ENCODE measurements around the gene AP2B1. TPM values are rescaled to one million over a fixed set of nuclear protein-coding genes. Genes with fewer than 3 reads are reported as not detected.

Gene AP2B1
- total RNA-seq, 1 experiment from 2014 or later, result 82.7 TPM

- H3K9me3 ChIP-seq (ENCODE audit: low read length), result no peaks in the 10 kb centered on the region
- no peaks in the 10 kb centered on the region for H3K9me2 ChIP-seq (replicated peaks; ENCODE audit: insufficient read depth, low read length)
- H3K9ac ChIP-seq (ENCODE audit: low read length), result no peak overlapping the region
- H3K4me3 ChIP-seq (ENCODE audit: low read length), result no peak overlapping the region
- H3K4me1 ChIP-seq (ENCODE audit: low read length), result peaks cover 12% of the 10 kb centered on the region
- H4K20me1 ChIP-seq (ENCODE audit: insufficient read depth, low read depth, low read length), result no peaks in the 10 kb centered on the region
- no peak for DNase-seq
- peaks cover 16% of the 10 kb centered on the region; the same call in 1 of the 2 replicates for H3K36me3 ChIP-seq (ENCODE audit: insufficient read depth, low read length)
- H3K27ac ChIP-seq (ENCODE audit: low read length), result no peak overlapping the region
- H3K27me3 ChIP-seq (ENCODE audit: low read length), result no peaks in the 10 kb centered on the region
- peaks cover 23% of the 10 kb centered on the region for H3K79me2 ChIP-seq (ENCODE audit: low read length)
- H3K4me2 ChIP-seq (ENCODE audit: low read depth, low read length, poor library complexity, severe bottlenecking), result no peak overlapping the region
- H2AFZ ChIP-seq (ENCODE audit: low read length), result no peak overlapping the region
These were observed 68.2 kb downstream of the AP2B1 start for GRCh38 chr17:35655303-35655702.

- H3K9me3 ChIP-seq (ENCODE audit: low read length), result no peaks in the 10 kb centered on the region
- H3K9me2 ChIP-seq (replicated peaks; ENCODE audit: insufficient read depth, low read length), result no peaks in the 10 kb centered on the region
- peaks cover 8% of the 10 kb centered on the region for H3K4me1 ChIP-seq (ENCODE audit: low read length)
- no peak overlapping the region for H3K9ac ChIP-seq (ENCODE audit: low read length)
- H3K27me3 ChIP-seq (ENCODE audit: low read length), result no peaks in the 10 kb centered on the region
- no peak overlapping the region for H3K4me3 ChIP-seq (ENCODE audit: low read length)
- H4K20me1 ChIP-seq (ENCODE audit: insufficient read depth, low read depth, low read length), result no peaks in the 10 kb centered on the region
- peaks cover 6% of the 10 kb centered on the region; the same call in 1 of the 2 replicates for H3K36me3 ChIP-seq (ENCODE audit: insufficient read depth, low read length)
- H2AFZ ChIP-seq (ENCODE audit: low read length), result no peak overlapping the region
- no peak overlapping the region for H3K27ac ChIP-seq (ENCODE audit: low read length)
- H3K4me2 ChIP-seq (ENCODE audit: low read depth, low read length, poor library complexity, severe bottlenecking), result no peak overlapping the region
- no peak for DNase-seq
- H3K79me2 ChIP-seq (ENCODE audit: low read length), result peaks cover 7% of the 10 kb centered on the region; the same call in 1 of the 2 replicates
These were observed 73.8 kb downstream of the AP2B1 start for GRCh38 chr17:35660902-35661301.

DNA sequence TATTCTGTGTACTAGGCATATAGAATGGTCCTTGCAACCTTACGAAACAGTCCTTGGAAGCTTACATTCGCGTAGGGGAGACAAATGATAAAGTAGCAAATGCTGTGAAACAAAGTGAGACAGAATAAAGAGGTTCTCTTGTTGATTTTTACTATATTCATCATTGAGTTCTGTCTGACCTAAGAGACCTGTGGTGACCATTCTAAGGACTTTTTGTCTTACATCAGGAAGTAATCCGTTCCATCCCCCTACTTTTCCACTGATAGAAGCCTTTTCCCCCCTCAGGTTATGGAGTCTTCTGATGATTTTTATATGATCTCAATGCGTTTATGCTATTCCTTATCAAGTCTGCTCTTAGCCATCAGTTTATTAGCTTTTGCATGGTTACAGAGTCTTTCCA, 77.6 kb downstream of the AP2B1 start:
- Histone ChIP-seq H3K27me3 (ENCODE audit: low read length) (no peaks in the 10 kb centered on the region), H3K4me3 (ENCODE audit: low read length) (no peak overlapping the region), H3K36me3 (ENCODE audit: insufficient read depth, low read length) (no peaks in the 10 kb centered on the region), H2AFZ (ENCODE audit: low read length) (no peak overlapping the region), H3K9ac (ENCODE audit: low read length) (no peak overlapping the region), H3K9me2 (replicated peaks; ENCODE audit: insufficient read depth, low read length) (no peaks in the 10 kb centered on the region), H3K4me1 (ENCODE audit: low read length) (peaks cover 2% of the 10 kb centered on the region), H3K79me2 (ENCODE audit: low read length) (0 out of 2 replicates have a peak, but pooled peaks cover 2% of the 10 kb centered on the region), H3K4me2 (ENCODE audit: low read depth, low read length, poor library complexity, severe bottlenecking) (no peak overlapping the region), H3K27ac (ENCODE audit: low read length) (no peak overlapping the region), H3K9me3 (ENCODE audit: low read length) (no peaks in the 10 kb centered on the region), H4K20me1 (ENCODE audit: insufficient read depth, low read depth, low read length) (no peaks in the 10 kb centered on the region)
- no peak for DNase-seq

DNA sequence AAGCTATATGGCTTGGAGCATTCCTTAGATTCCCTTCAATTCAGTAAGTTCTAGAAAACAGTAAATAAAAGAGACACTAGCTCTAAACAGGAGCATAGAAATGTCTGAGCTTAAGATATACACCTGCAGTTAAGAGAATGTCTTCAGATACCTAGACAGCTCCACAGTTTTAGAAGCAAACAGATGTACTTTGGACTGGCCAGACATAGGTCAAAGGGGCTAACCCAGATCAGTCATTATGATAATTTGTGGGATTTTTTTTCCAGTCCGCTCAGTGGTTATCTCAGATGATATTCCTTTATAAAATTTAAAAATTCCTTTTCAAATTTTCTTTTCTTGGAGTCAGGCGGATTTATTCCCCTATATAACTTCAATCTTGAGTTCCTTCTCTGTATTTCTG, 78.5 kb downstream of the AP2B1 start:
- Histone ChIP-seq H3K79me2 (ENCODE audit: low read length) (0 out of 2 replicates have a peak, but pooled peaks cover 2% of the 10 kb centered on the region), H3K4me3 (ENCODE audit: low read length) (no peak overlapping the region), H3K36me3 (ENCODE audit: insufficient read depth, low read length) (no peaks in the 10 kb centered on the region), H3K27ac (ENCODE audit: low read length) (no peak overlapping the region), H3K9me2 (replicated peaks; ENCODE audit: insufficient read depth, low read length) (no peaks in the 10 kb centered on the region), H3K27me3 (ENCODE audit: low read length) (no peaks in the 10 kb centered on the region), H4K20me1 (ENCODE audit: insufficient read depth, low read depth, low read length) (no peaks in the 10 kb centered on the region), H2AFZ (ENCODE audit: low read length) (no peak overlapping the region), H3K9me3 (ENCODE audit: low read length) (no peaks in the 10 kb centered on the region), H3K9ac (ENCODE audit: low read length) (no peak overlapping the region), H3K4me2 (ENCODE audit: low read depth, low read length, poor library complexity, severe bottlenecking) (no peak overlapping the region), H3K4me1 (ENCODE audit: low read length) (no peaks in the 10 kb centered on the region)
- no peak for DNase-seq

GRCh38 chr17:35666070-35666469, 78.9 kb downstream of the AP2B1 start:
- Histone ChIP-seq H3K4me3 (ENCODE audit: low read length) (no peak overlapping the region), H3K9me2 (replicated peaks; ENCODE audit: insufficient read depth, low read length) (no peaks in the 10 kb centered on the region), H4K20me1 (ENCODE audit: insufficient read depth, low read depth, low read length) (no peaks in the 10 kb centered on the region), H2AFZ (ENCODE audit: low read length) (no peak overlapping the region), H3K36me3 (ENCODE audit: insufficient read depth, low read length) (peaks cover under 1% of the 10 kb centered on the region; the same call in 1 of the 2 replicates), H3K27ac (ENCODE audit: low read length) (no peak overlapping the region), H3K79me2 (ENCODE audit: low read length) (0 out of 2 replicates have a peak, but pooled peaks cover 2% of the 10 kb centered on the region), H3K4me2 (ENCODE audit: low read depth, low read length, poor library complexity, severe bottlenecking) (no peak overlapping the region), H3K27me3 (ENCODE audit: low read length) (no peaks in the 10 kb centered on the region), H3K9ac (ENCODE audit: low read length) (no peak overlapping the region), H3K4me1 (ENCODE audit: low read length) (no peaks in the 10 kb centered on the region), H3K9me3 (ENCODE audit: low read length) (no peaks in the 10 kb centered on the region)
- no peak for DNase-seq

DNA sequence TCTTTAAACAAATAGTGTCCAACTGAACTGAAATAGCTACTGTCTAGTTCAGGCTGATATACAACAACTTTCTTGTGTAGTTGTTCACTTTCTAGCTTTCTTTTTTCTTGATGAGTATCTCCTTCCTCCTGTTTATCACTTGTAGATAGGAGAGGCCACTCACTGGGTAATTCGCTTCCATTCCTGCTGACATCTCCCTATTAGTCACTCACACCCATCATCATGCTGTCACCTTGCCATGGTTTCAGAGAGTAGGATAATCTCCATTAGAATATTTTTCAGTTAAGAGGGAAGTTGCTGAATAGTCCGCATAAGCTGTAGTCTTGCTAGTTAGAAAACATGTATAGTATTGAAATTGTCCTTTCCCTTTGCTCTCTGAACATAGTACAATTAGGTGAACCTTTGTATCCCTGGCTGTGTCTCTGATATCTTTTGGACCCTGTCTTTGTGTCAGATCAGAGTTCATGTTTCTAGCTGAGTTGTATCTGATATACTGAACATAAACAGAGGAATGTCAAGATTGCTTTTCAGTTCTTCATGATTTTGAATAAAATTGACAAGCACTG, 79.9 kb downstream of the AP2B1 start:
- no peak overlapping the region for H3K4me3 ChIP-seq (ENCODE audit: low read length)
- H4K20me1 ChIP-seq (ENCODE audit: insufficient read depth, low read depth, low read length), result no peaks in the 10 kb centered on the region
- H2AFZ ChIP-seq (ENCODE audit: low read length), result no peak overlapping the region
- H3K27me3 ChIP-seq (ENCODE audit: low read length), result no peaks in the 10 kb centered on the region
- no peaks in the 10 kb centered on the region for H3K9me3 ChIP-seq (ENCODE audit: low read length)
- H3K79me2 ChIP-seq (ENCODE audit: low read length), result no peaks in the 10 kb centered on the region
- H3K27ac ChIP-seq (ENCODE audit: low read length), result no peak overlapping the region
- no peak overlapping the region for H3K4me2 ChIP-seq (ENCODE audit: low read depth, low read length, poor library complexity, severe bottlenecking)
- H3K4me1 ChIP-seq (ENCODE audit: low read length), result no peaks in the 10 kb centered on the region
- H3K36me3 ChIP-seq (ENCODE audit: insufficient read depth, low read length), result peaks cover 10% of the 10 kb centered on the region; the same call in 1 of the 2 replicates
- H3K9me2 ChIP-seq (replicated peaks; ENCODE audit: insufficient read depth, low read length), result no peaks in the 10 kb centered on the region
- no peak for DNase-seq
- H3K9ac ChIP-seq (ENCODE audit: low read length), result no peak overlapping the region

- Histone ChIP-seq H4K20me1 (ENCODE audit: insufficient read depth, low read depth, low read length) (no peaks in the 10 kb centered on the region), H3K27ac (ENCODE audit: low read length) (no peak overlapping the region), H3K9ac (ENCODE audit: low read length) (no peak overlapping the region), H3K36me3 (ENCODE audit: insufficient read depth, low read length) (peaks cover 15% of the 10 kb centered on the region; the same call in 1 of the 2 replicates), H2AFZ (ENCODE audit: low read length) (no peak overlapping the region), H3K4me2 (ENCODE audit: low read depth, low read length, poor library complexity, severe bottlenecking) (no peak overlapping the region), H3K4me1 (ENCODE audit: low read length) (no peaks in the 10 kb centered on the region), H3K27me3 (ENCODE audit: low read length) (no peaks in the 10 kb centered on the region), H3K79me2 (ENCODE audit: low read length) (no peaks in the 10 kb centered on the region), H3K9me3 (ENCODE audit: low read length) (no peaks in the 10 kb centered on the region), H3K4me3 (ENCODE audit: low read length) (no peak overlapping the region), H3K9me2 (replicated peaks; ENCODE audit: insufficient read depth, low read length) (no peaks in the 10 kb centered on the region)
- no peak for DNase-seq
These were observed 81.7 kb downstream of the AP2B1 start for GRCh38 chr17:35668802-35669201.

DNA sequence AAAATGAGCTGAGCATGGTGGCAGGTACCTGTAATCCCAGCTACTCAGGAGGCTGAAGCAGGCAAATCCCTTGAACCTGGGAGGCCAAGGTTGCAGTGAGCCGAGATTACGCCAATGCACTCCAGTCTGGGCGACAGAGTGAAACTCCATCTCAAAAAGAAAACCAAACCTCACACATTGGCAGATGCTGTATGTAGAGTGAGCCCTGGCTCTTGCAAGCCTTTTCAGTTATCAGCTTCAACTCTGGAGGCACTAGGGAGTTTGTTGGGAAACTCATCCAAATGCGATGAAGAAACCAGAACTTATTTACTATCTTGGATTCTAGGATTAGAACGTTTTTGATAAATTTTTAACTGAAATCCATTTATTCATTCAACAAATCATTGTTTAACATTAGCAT, 87.4 kb downstream of the AP2B1 start:
- Histone ChIP-seq H3K9ac (ENCODE audit: low read length) (no peak overlapping the region), H3K9me3 (ENCODE audit: low read length) (no peaks in the 10 kb centered on the region), H3K36me3 (ENCODE audit: insufficient read depth, low read length) (peaks cover 38% of the 10 kb centered on the region; the same call in 1 of the 2 replicates), H3K4me3 (ENCODE audit: low read length) (no peak overlapping the region), H2AFZ (ENCODE audit: low read length) (no peak overlapping the region), H3K4me1 (ENCODE audit: low read length) (no peaks in the 10 kb centered on the region), H3K4me2 (ENCODE audit: low read depth, low read length, poor library complexity, severe bottlenecking) (no peak overlapping the region), H4K20me1 (ENCODE audit: insufficient read depth, low read depth, low read length) (no peaks in the 10 kb centered on the region), H3K27me3 (ENCODE audit: low read length) (no peaks in the 10 kb centered on the region), H3K9me2 (replicated peaks; ENCODE audit: insufficient read depth, low read length) (no peaks in the 10 kb centered on the region), H3K79me2 (ENCODE audit: low read length) (peaks cover 19% of the 10 kb centered on the region; the same call in 1 of the 2 replicates), H3K27ac (ENCODE audit: low read length) (no peak overlapping the region)
- DNase-seq, result no peak

Data from Karpas-422 (cell line).